SH-SY5Y (cell line): ENCODE measurements around the gene PTS.

Experiments
- GATA2 ChIP-seq: IDR thresholded peaks from 2 replicates; pipeline ENCODE4 v1.6.1; 2011; ENCODE audit warnings: mild to moderate bottlenecking, low read depth, low read length
- GATA3 ChIP-seq: IDR thresholded peaks from 2 replicates; pipeline ENCODE4 v1.6.1; 2011; ENCODE audit warnings: low read depth, mild to moderate bottlenecking, low read length, moderate library complexity

PTS gene

GRCh38 chr11:112229746-112230433, 3.7 kb downstream of the PTS start:
- TF ChIP-seq GATA2 (no peak), GATA3 (no peak)

- TF ChIP-seq GATA3 = no peak
- TF ChIP-seq GATA2 = no peak
Observed at GRCh38 chr11:112231952-112232351, 5.7 kb downstream of the PTS start.

DNA sequence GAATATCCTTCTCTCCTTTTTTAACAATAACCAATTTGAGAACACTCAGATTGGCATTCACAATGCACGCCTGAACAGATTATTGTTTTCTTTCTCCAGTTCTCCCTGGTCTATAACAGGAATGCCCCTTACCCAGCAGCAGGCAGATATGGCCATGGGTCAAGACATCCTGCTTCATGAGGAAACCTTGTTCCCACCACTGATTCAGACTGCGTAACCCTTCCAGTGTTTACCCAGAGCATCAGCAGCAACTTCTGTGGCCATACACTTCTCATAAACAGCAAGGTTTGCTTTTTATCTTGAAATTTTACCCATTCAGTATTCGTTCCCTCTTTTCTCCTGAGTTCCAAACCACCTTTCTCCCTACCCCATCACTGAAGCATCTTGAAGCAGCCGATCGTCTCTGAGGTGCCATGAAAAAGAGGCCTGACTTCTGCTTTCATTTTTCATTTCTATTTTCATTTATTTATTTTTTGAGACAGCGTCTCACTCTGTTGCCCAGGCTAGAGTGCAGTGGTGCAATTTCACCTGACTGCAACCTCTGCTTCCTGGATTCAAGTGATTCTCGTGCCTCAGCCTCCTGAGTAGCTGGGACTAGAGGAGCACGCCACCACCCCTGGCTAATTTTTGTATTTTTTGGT, 9.6 kb downstream of the PTS start:
- TF ChIP-seq GATA3 = no peak
- no peak for TF ChIP-seq GATA2

- TF ChIP-seq GATA2 (no peak), GATA3 (no peak)
Observed at GRCh38 chr11:112237451-112237850, 11.2 kb downstream of the PTS start.

DNA sequence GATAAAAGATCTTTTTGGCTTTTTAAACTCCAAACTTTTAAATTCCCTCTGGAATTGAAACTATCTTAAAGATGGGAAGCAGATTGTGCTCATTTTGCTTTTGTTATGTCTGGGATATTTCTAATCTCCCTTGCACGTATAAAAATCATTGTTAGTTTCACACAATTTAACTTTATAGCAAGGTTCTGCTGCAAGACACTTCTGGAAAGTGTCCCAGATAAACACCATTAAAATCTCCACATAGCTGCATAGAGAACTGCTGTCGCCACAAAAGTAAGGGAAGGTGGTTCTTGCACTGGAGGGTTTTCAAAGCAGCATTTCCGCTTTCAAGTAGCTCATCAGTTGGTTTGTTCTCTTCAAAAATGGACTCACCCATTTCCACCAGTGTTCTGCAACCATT, 11.8 kb downstream of the PTS start:
- TF ChIP-seq GATA3 (no peak), GATA2 (no peak)

DNA sequence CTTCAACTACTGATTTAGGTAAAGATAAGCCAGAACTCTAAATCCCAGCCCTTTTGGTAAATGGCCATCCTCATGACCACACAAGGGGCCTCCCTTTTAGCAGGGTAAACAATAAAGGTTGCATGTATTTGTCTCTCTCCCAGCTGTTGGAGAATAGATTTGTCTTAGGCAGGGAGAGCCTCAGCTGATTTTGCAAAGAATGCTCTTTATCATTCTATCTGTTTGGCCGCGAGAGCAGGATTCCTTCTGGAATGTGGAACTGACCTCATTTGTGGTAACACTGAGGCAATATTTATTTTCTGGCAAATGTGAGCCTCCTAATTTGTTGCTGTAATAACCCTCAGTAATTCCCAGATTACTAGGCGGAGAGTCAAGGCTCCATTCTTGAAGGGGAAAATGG, 15.3 kb downstream of the PTS start:
- TF ChIP-seq GATA2 (no peak), GATA3 (no peak)

DNA sequence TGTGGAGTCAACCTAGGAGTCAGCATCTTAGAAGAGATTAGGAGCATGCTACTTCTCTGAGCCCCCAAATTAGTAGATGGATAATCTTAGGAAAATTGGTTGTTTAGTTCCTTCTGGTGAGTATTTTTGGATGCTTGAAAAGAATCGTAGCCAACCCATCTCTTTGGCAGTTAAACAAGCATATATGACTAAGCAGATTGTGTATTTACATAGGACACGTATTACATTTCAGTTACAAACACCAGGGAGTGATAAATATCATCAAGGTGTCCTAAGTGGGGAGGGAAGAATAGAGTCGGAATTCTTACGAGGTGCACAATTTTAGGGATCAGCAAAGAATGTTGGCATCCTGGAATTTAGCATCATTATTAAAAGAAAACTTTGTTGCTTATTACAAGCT, 21.0 kb downstream of the PTS start:
- no peak for TF ChIP-seq GATA3
- TF ChIP-seq GATA2 = no peak

- TF ChIP-seq GATA2 (no peak), GATA3 (no peak)
Observed at GRCh38 chr11:112248201-112248600, 22.0 kb downstream of the PTS start.

DNA sequence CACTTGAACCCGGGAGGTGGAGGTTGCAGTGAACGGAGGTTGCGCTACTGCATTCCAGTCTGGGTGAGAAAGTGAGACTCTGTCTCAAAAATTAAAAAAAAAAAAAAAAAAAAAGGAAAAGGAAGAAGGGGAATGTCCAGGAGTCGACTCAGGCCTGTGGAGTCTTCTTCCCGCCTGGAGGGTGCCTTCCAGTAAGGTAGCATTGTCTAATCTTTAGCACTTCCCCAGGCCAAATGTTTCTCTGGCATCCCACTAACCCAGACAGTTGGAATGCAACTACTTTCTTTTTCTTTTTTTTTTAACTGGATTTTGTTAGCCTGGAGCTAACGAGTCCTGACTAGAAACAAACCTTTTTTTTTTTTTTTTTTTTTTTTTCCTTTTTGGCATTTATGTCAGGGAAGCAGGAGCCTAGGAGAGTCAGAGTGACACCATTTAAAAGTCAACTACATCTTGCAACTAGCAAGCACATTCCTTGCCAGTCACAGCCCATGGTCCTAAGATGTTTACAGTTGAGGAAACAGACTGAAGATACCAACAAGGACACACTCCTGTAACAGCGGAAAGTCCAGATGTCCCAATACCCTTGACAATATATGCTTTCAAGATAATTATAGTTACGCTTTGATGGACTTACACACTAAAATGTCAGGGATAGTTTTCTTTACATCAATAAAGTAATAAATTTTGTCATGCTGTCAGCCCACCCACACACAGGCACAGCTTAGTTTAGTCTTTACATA, 23.8 kb downstream of the PTS start:
- no peak for TF ChIP-seq GATA3

GRCh38 chr11:112253605-112254242, 27.5 kb downstream of the PTS start:
- TF ChIP-seq GATA2 = no peak
- TF ChIP-seq GATA3 = no peak

DNA sequence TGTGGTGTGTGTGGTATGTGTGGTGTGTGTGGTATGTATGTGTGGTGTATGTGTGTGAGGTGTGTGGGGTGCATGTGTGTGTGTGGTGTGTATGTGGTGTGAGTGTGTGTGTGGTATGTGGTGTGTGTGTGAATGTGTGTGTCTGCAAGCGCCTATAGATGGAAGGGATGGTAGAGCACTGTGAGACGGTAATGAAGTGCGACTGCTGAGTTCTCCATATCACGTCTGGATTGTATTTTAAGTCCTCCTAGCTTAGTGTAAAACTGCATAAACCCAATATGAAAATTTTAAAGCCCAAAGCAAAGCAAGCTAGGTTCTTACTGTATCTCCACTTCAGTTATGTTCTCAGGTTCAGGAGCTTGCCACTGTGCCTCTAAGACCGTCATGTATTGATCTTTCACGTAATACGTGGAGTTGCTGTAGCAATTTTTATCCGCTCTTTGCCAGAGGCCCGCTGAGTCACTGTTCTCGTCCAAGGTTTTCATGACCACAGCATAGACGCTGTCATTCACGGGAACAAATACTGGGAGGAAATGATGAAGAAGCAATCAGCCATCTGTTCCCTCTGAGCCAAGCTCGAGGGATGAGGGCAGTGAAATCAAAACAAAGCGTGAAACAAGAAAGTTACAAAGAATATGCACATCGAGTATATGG, 29.0 kb downstream of the PTS start:
- TF ChIP-seq GATA3 = no peak
- no peak for TF ChIP-seq GATA2

DNA sequence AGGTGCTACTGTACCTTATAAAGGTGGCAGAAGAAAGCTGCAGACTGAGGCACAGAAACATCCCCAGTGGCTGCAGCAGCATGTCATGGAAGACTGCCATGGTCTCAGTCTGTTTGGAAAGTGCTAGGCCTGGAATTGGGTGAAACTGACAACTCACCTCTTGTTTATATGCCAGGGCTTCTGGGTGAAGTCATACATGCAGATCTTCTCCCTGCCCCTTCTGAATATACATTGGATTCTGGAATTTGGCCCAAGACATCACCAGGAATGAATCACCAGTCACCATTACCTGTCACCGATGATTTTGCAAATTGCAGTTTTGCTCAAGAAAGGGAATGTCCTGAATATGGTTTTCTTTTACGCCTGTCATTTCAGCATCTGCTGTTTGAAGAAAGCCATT, 34.3 kb downstream of the PTS start, which contains the start of gene PLET1:
Gene PLET1, minus strand, starts transcription at position 371 of the 400 bp plus-strand sequence. Its CDS starts 271 bp downstream, at position 100.
- TF ChIP-seq GATA3 (no peak), GATA2 (no peak)

DNA sequence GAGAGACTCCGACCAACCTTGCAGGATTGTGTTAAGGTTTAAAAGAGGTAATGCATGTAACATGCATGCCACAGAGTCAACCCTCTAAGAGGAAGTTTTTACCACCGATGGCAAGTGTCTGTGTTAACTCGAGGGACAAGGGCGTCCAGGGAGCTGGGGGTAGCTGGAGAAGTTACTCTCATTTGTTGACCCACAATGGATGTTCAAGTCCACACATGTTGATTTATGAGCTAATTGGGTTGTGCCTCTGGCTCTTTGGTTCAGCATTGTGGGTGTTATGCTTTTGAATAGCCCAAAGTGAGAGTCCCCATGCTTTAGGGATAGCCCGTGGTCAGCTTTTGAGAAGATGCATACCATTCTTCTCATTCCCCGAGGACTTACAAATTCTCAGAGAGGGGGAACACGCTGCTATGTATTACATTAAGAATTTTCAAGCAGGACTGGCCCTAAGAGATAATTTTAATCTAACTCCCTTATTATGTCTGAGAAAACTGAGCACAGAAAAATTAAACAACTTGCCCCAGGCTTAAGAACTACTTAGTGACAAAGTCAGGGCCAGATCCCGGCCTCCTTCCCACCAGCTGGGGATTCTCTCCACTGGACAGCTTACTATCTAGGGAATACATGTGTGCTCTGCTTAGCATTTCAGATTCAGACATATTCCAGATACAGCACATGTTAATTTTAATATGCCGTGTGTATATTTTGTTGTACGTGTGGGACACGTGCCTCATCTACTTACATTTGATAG, 39.6 kb downstream of the PTS start:
- peak; percentile 86 for TF ChIP-seq GATA2
- peak; percentile 67 for TF ChIP-seq GATA3
